H1 (cell line): ENCODE results near the gene ZDHHC1.

Experiments
- ATF3 ChIP-seq: IDR thresholded peaks from 2 replicates; pipeline ENCODE4 v1.6.1; 2011; ENCODE audit warnings: low read depth, mild to moderate bottlenecking, low read length; ENCODE audit not compliant: insufficient read depth
- CTCF ChIP-seq, 3 experiments: IDR thresholded peaks; 1 replicate in 2 of 3; 2 replicates in 1 of 3; pipeline versions ENCODE4 v1.5.1 to v1.6.1; 2011; ENCODE audit warnings: low read length in 3 of 3, mild to moderate bottlenecking in 3 of 3, inconsistent platforms in 2 of 3, low read depth in 1 of 3, moderate library complexity in 1 of 3; ENCODE audit not compliant: insufficient read depth in 1 of 3; ENCODE audit errors: control extremely low read depth in 1 of 3
- RAD21 ChIP-seq, 2 experiments: IDR thresholded peaks in 1 of 2; conservative IDR thresholded peaks in 1 of 2; 2 replicates each; pipeline ENCODE4 v1.6.1; 2011; ENCODE audit warnings: low read depth in 2 of 2, low read length in 2 of 2, improper control_type of control experiment in 1 of 2, inconsistent platforms in 1 of 2, mild to moderate bottlenecking in 1 of 2, moderate library complexity in 1 of 2

- no peak for TF ChIP-seq CTCF (IDR thresholded peaks at IDR 0.05; ENCODE audit: control extremely low read depth in 1 of 3, insufficient read depth in 1 of 3, low read depth in 1 of 3, low read length in 3 of 3)
- TF ChIP-seq RAD21 (IDR thresholded peaks at IDR 0.05 in 1 of 2, conservative IDR thresholded peaks at IDR 0.05 in 1 of 2; ENCODE audit: low read depth in 2 of 2, low read length in 2 of 2) = no peak
- TF ChIP-seq ATF3 = no peak
Observed at GRCh38 chr16:67443265-67443664, 27.0 kb upstream of the ZDHHC1 start.
